Right atrium auricular region (tissue), 2 donors: Measurements from ENCODE around the gene COPB1. TPM values are rescaled to one million over a fixed set of nuclear protein-coding genes. Genes with fewer than 3 reads are reported as not detected.
A peak's percentile ranks its signal among the peaks of the same experiment; 100 is the strongest.

Experiments used
- DNase-seq: peaks from one replicate; pipeline ENCODE4 v3.0.0-alpha.2; 2019; ENCODE audit warnings: low spot score
- H3K27ac ChIP-seq, 2 donors: fragments of 200-600 bp; sonication (generic); 1 replicate in 1 of 2; 2 replicates in 1 of 2; pipeline ENCODE4 v1.5.1; 2016 to 2019
- H3K27me3 ChIP-seq, 2 donors: fragments of 200-600 bp; sonication (generic); one replicate each; pipeline versions ENCODE4 v1.5.1 to v1.6.0; 2017 to 2019
- H3K36me3 ChIP-seq: fragments of 200-600 bp; sonication (generic); one replicate; pipeline ENCODE4 v1.5.1; 2016
- H3K4me1 ChIP-seq, 2 donors: fragments of 200-600 bp; sonication (generic); one replicate each; pipeline versions ENCODE4 v1.5.1 to v1.6.0; 2017 to 2019
- H3K4me3 ChIP-seq, 2 donors: fragments of 200-600 bp; sonication (generic); 1 replicate in 1 of 2; 2 replicates in 1 of 2; pipeline ENCODE4 v1.5.1; 2017 to 2019; ENCODE audit warnings: mild to moderate bottlenecking in 1 of 2, moderate library complexity in 1 of 2
- H3K9me3 ChIP-seq, 2 donors: fragments of 200-600 bp; sonication (generic); one replicate each; pipeline ENCODE4 v1.5.1; 2019
- CTCF ChIP-seq, 2 donors: fragments of 200-600 bp; sonication (generic); IDR thresholded peaks; one replicate each; pipeline ENCODE4 v1.5.1; 2019; ENCODE audit warnings: antibody characterized with exemption in 2 of 2
- total RNA-seq, 2 donors: library from RNA; depleted of rRNA; stranded (reverse); fragments of >200 nt; gene quantifications; one replicate each; pipeline ENCODE4 v1.1.0, GENCODE V29; 2016

The COPB1 gene
- total RNA-seq, 2 donors from 2014 or later = 61.0 to 61.3 TPM

- H3K4me1 ChIP-seq = peaks cover 0 to 28% of the 10 kb centered on the region in 2 donors
- DNase-seq = no peak
- no peaks in the 10 kb centered on the region for H3K36me3 ChIP-seq
- TF ChIP-seq CTCF (IDR thresholded peaks at IDR 0.05) = no peak
- no peak overlapping the region for H3K4me3 ChIP-seq
- peak overlapping the region in 1 of 2 donors; percentile 75 for H3K27ac ChIP-seq
- H3K9me3 ChIP-seq = no peaks in the 10 kb centered on the region
- H3K27me3 ChIP-seq = no peaks in the 10 kb centered on the region
Observed at GRCh38 chr11:14423633-14424032, 76.0 kb downstream of the COPB1 start.

GRCh38 chr11:14422814-14423182 is 76.8 kb downstream of the COPB1 start:
- no peaks in the 10 kb centered on the region for H3K36me3 ChIP-seq
- TF ChIP-seq CTCF (IDR thresholded peaks at IDR 0.05) = no peak
- no peak for DNase-seq
- peak overlapping the region; percentile 13 to 75 for H3K27ac ChIP-seq
- no peaks in the 10 kb centered on the region for H3K9me3 ChIP-seq
- no peaks in the 10 kb centered on the region for H3K27me3 ChIP-seq
- peaks cover 0 to 34% of the 10 kb centered on the region in 2 donors for H3K4me1 ChIP-seq
- no peak overlapping the region for H3K4me3 ChIP-seq

DNA sequence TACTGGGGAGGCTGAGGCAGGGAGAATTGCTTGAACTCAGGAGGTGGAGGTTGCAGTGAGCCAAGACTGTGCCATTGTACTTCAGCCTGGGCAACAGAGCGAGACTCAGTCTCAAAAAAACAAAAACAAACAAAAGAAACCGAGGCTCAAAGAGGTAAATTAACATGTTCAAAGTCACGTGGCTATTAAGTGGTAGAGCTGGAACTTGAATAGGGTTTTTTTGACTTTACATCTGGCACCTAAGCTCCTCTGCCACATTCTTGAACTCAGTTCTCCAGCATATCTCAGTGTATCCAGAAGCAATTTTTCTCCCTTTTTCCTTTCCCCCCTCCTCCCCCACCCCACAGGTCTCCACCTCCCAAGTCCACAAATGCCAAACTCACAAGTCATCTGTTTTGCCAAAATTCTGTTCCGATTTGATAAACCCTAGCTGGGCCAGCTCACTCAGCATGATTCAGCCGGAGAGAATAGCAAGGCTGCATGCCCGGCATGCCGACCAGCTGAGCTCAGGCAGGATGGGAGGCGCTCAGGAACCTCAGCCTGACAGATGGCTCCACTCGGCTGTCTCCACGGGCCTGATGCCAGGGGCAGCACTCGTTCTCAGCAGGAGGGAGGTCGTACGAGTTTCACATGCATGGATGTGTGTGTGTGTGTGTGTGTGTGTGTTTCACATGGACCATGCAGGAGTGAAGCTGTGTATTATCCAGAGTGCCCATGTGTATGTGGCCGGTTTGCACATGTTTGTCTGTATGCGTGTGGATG is 77.4 kb downstream of the COPB1 start:
- H3K27me3 ChIP-seq = no peaks in the 10 kb centered on the region
- peaks cover 0 to 40% of the 10 kb centered on the region in 2 donors for H3K4me1 ChIP-seq

GRCh38 chr11:14420223-14420622 is 79.4 kb downstream of the COPB1 start:
- Histone ChIP-seq H3K36me3 (no peaks in the 10 kb centered on the region), H3K27ac (no peak overlapping the region), H3K9me3 (no peaks in the 10 kb centered on the region), H3K27me3 (no peaks in the 10 kb centered on the region), H3K4me3 (no peak overlapping the region), H3K4me1 (peaks cover 0 to 41% of the 10 kb centered on the region in 2 donors)
- DNase-seq = no peak
- TF ChIP-seq CTCF (IDR thresholded peaks at IDR 0.05) = no peak

More for the DNA sequence above, 77.4 kb downstream of the COPB1 start:
- H3K36me3 ChIP-seq = no peaks in the 10 kb centered on the region
- H3K4me3 ChIP-seq = no peak overlapping the region
- peak; percentile 94 for DNase-seq
- H3K9me3 ChIP-seq = no peaks in the 10 kb centered on the region
- TF ChIP-seq CTCF (IDR thresholded peaks at IDR 0.05) = no peak
- peak overlapping the region; percentile 18 to 75 for H3K27ac ChIP-seq

DNA sequence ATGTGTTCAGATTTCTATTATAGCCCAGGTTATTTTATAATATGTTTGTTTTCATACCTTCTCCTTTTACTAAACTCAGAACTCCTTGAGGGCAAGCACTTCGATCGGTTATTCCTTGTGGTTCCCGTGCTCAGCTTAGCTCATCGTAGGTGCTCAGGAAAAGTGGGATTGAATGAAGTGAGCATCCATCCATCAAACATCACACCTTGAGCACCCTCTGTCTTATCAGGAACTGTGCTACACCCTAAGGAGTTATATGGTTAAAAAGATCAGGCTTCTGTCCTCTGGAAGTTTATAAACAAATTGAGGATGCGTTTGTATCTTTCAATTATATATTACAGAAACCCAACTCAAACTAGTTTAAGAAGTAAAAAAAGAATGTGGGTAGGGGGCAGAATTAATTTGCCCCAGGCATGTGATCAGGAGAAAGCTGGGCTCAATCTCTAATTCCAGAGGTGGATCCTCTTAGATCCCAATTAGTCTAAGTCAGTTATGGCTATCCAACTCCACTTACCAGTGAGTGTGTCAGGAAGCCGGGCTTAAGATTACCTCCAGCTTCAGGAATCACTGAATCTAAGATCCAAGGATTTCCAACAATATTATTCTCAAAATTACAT is 80.7 kb downstream of the COPB1 start:
- H3K4me1 ChIP-seq = peaks cover 0 to 36% of the 10 kb centered on the region in 2 donors
- no peaks in the 10 kb centered on the region for H3K27me3 ChIP-seq
- no peaks in the 10 kb centered on the region for H3K36me3 ChIP-seq
- no peaks in the 10 kb centered on the region for H3K9me3 ChIP-seq
- DNase-seq = no peak
- no peak overlapping the region for H3K4me3 ChIP-seq
- peak in 1 of 2 donors; percentile 21 for TF ChIP-seq CTCF (IDR thresholded peaks at IDR 0.05)
- no peak overlapping the region for H3K27ac ChIP-seq
